H1 (cell line): Measurements from ENCODE around the gene ULK2.

Experiments
- BRCA1 ChIP-seq: IDR thresholded peaks from 2 replicates; pipeline ENCODE4 v1.6.1; 2012; ENCODE audit warnings: low read depth, low read length, improper control_type of control experiment
- CHD2 ChIP-seq: IDR thresholded peaks from 2 replicates; pipeline ENCODE4 v1.6.1; 2012; ENCODE audit warnings: low read length, improper control_type of control experiment
- CTCF ChIP-seq, 3 experiments: IDR thresholded peaks; 1 replicate in 2 of 3; 2 replicates in 1 of 3; pipeline versions ENCODE4 v1.5.1 to v1.6.1; 2011; ENCODE audit warnings: low read length in 3 of 3, mild to moderate bottlenecking in 3 of 3, inconsistent platforms in 2 of 3, low read depth in 1 of 3, moderate library complexity in 1 of 3; ENCODE audit not compliant: insufficient read depth in 1 of 3; ENCODE audit errors: control extremely low read depth in 1 of 3
- JUN ChIP-seq: IDR thresholded peaks from 2 replicates; pipeline ENCODE4 v1.6.1; 2011; ENCODE audit warnings: low read depth, mild to moderate bottlenecking, improper control_type of control experiment, low read length
- POLR2AphosphoS5 ChIP-seq: IDR thresholded peaks from 2 replicates; pipeline ENCODE4 v1.6.1; 2011; ENCODE audit warnings: low read depth, low read length
- SIN3A ChIP-seq, 2 experiments: IDR thresholded peaks in 1 of 2; conservative IDR thresholded peaks in 1 of 2; 2 replicates each; pipeline ENCODE4 v1.6.1; 2011 to 2012; ENCODE audit warnings: low read length in 2 of 2, improper control_type of control experiment in 1 of 2, low read depth in 1 of 2, mild to moderate bottlenecking in 1 of 2
- SP1 ChIP-seq: IDR thresholded peaks from 2 replicates; pipeline ENCODE4 v1.6.1; 2011; ENCODE audit warnings: low read depth, low read length
- TCF12 ChIP-seq: IDR thresholded peaks from 2 replicates; pipeline ENCODE4 v1.6.1; 2011; ENCODE audit warnings: low read depth, mild to moderate bottlenecking, low read length
- YY1 ChIP-seq: IDR thresholded peaks from 2 replicates; pipeline ENCODE4 v1.6.1; 2011; ENCODE audit warnings: low read depth, mild to moderate bottlenecking, low read length

- TF ChIP-seq POLR2AphosphoS5 (no peak), CHD2 (no peak), BRCA1 (no peak), SP1 (no peak), CTCF (IDR thresholded peaks at IDR 0.05; ENCODE audit: control extremely low read depth in 1 of 3, insufficient read depth in 1 of 3, low read depth in 1 of 3, low read length in 3 of 3) (no peak), TCF12 (no peak), YY1 (no peak), SIN3A (conservative IDR thresholded peaks at IDR 0.05 in 1 of 2, IDR thresholded peaks at IDR 0.05 in 1 of 2; ENCODE audit: low read depth in 1 of 2, low read length in 2 of 2) (no peak), JUN (no peak)
Observed at GRCh38 chr17:19731626-19732025, 136.1 kb downstream of the ULK2 start.
